HG03439 (cell line): ENCODE data around the gene H6PD.

Source experiments
- ATAC-seq: cut with Tn5 transposase; IDR thresholded peaks from one replicate; pipeline ENCODE4 v1.9.1; 2021; ENCODE audit warnings: mild to moderate bottlenecking, moderate library complexity; ENCODE audit not compliant: unreplicated experiment

The H6PD gene

GRCh38 chr1:9273177-9273576 lies 38.6 kb downstream of the H6PD start:
- ATAC-seq = no peak

- no peak for ATAC-seq
These were observed 40.6 kb downstream of the H6PD start for GRCh38 chr1:9275161-9275560.

DNA sequence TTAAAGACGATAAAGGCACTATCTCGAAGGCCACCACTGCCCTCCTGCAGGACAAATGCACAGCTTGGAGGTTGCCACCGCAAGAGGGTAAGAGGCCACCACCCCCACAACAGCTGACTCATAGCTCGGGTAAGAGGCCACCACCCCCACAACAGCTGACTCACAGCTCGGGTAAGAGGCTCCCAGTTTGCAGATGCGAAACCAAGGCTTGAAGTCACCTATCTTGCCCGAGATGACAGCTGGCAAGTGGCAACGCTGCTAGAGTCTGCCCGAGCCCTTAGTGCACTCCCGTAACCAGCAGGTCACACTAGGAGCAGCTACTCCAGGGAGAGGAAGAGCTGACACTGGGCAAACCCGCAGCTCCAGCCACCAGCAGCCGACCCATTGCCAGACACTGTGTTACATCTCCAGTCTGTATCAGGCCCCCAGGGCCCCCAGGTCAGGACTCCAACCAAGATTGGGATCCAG lies 41.0 kb downstream of the H6PD start:
- ATAC-seq = no peak

GRCh38 chr1:9278116-9278515 lies 43.5 kb downstream of the H6PD start:
- no peak for ATAC-seq

- ATAC-seq = no peak
These were observed 44.1 kb downstream of the H6PD start for GRCh38 chr1:9278585-9279153.

- no peak for ATAC-seq
These were observed 44.7 kb downstream of the H6PD start for GRCh38 chr1:9279172-9279840.

- no peak for ATAC-seq
These were observed 45.7 kb downstream of the H6PD start for GRCh38 chr1:9280015-9280860.

GRCh38 chr1:9281071-9281827 lies 46.7 kb downstream of the H6PD start:
- no peak for ATAC-seq

GRCh38 chr1:9281908-9282695 lies 47.5 kb downstream of the H6PD start:
- no peak for ATAC-seq

DNA sequence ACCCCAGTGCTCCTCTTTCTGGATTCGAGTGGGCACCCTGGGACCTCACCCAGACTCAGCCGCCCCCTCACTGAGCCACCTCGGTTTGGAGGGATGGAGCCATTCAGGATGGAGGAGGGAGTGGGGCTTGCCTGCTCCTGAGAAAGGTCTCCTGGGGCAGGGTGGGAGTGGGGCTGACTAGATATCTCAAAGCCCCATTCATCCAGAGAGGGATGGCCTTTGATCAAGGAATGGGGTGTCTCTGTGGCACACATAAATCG lies 48.1 kb downstream of the H6PD start:
- ATAC-seq = no peak

- no peak for ATAC-seq
These were observed 49.5 kb downstream of the H6PD start for GRCh38 chr1:9284061-9284460.

DNA sequence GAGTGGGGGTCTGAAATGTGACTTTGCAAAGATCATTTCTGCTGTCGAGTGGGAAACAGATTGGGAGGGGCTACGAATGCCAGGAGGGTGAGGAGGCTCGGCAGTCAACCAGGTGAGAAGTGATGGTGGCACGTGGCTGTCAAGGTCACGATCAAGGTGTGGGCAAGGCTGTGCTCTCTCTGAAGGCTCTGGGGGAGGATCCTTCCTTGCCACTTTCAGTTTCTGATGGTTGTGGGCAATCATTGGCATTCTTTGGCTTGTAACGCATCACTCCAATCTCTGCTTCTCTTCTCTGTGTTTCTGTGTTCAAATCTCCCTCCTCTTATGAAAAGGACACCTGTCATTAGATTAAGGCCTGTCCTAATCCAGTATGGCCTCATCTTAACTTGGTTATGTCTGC lies 52.0 kb downstream of the H6PD start:
- ATAC-seq = no peak

DNA sequence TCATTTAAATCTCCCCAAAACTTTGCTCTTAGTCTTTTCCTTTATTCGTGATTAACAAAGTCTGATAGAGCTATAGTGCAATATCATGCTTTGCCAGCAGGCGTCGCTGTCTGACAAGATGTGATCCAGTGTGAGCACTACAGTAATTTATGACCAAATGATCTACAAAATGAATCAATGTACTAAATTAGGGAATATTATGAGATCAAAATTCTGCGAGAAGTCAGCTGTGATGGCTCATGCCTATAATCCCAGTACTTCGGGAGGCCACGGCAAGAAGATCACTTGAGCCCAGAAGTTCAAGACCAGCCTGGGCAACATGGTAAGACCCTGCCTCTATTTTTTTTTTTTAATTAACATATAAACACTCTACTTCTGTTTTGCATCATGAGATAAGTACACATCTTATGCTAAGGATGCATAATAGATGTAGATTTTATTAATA lies 54.5 kb downstream of the H6PD start:
- no peak for ATAC-seq

- ATAC-seq = no peak
These were observed 55.3 kb downstream of the H6PD start for GRCh38 chr1:9289711-9290485.

DNA sequence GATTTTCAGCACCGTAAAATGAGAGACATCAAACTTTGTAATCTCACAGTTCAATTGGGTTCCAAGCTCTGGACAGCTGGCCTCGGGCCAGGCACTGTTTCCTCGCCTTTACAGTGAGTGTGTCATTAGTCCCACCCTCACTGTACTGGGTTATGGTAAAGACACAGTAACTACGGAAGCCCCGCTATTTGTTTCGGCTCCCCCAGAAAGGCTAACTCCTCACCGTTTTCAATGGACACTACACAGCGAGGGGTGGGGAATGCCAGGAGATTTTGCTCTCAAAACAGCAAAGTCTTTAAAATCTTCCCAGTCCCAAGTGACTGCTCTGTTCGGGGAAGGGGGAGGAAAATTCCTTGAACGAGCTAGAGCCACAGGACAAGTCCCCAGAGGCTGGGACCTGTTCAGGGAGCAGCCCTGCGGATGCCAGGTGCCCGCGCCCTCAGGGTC lies 57.4 kb downstream of the H6PD start:
- ATAC-seq = no peak

GRCh38 chr1:9292361-9293240 lies 58.0 kb downstream of the H6PD start, which contains the start of gene SPSB1:
Gene SPSB1, plus strand, starts transcription at chr1:9292894. Its CDS starts 62,998 bp downstream, at chr1:9355892.
- no peak for ATAC-seq

DNA sequence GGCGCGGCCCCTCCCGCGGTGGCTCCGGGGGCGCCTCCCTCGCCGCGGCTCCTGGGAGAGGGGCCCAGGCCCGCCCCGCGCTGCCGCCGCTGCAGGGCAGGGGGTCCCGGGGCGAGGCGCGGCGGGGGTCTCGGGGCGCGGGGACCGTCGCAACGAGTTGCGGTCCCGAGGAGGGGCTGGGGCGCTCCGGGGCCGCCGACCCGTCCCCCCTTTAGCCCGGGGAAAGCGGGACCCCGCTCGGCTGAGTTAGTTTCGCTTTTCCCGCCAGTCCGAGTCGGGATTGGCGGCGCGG lies 58.6 kb downstream of the H6PD start:
- no peak for ATAC-seq

GRCh38 chr1:9293533-9294404 lies 59.2 kb downstream of the H6PD start:
- ATAC-seq = no peak
